WERI-Rb-1 (cell line): Measurements from ENCODE around the gene GNG12.

Experiments
- DNase-seq: peaks from one replicate; pipeline ENCODE4 v3.0.0-alpha.2; 2020
- H3K27ac ChIP-seq: fragments of 250-450 bp; sonication (Bioruptor Pico); 2 replicates; pipeline ENCODE4 v1.5.1; 2020; ENCODE audit warnings: mild to moderate bottlenecking, moderate library complexity
- H3K27me3 ChIP-seq: fragments of 250-450 bp; sonication (Bioruptor Pico); 2 replicates; pipeline ENCODE4 v1.5.1; 2021; ENCODE audit warnings: mild to moderate bottlenecking, low read depth, moderate library complexity; ENCODE audit not compliant: insufficient read depth, severe bottlenecking
- H3K36me3 ChIP-seq: fragments of 250-450 bp; sonication (Bioruptor Pico); 2 replicates; pipeline ENCODE4 v1.5.1; 2020; ENCODE audit warnings: mild to moderate bottlenecking, moderate library complexity
- H3K4me3 ChIP-seq: 2 replicates; pipeline ENCODE4 v1.5.1; 2011; ENCODE audit warnings: low read depth, mild to moderate bottlenecking, control low read depth, low read length
- H3K9me3 ChIP-seq: fragments of 250-450 bp; sonication (Bioruptor Pico); 2 replicates; pipeline ENCODE4 v1.5.1; 2021; ENCODE audit warnings: mild to moderate bottlenecking, moderate library complexity; ENCODE audit not compliant: severe bottlenecking
- TF ChIP-seq, protein P1 (sequence below): IDR thresholded peaks from 2 replicates; pipeline ENCODE4 v1.5.1; 2011; ENCODE audit warnings: low read depth, mild to moderate bottlenecking, control low read depth, inconsistent platforms, low read length

GNG12 gene

DNA sequence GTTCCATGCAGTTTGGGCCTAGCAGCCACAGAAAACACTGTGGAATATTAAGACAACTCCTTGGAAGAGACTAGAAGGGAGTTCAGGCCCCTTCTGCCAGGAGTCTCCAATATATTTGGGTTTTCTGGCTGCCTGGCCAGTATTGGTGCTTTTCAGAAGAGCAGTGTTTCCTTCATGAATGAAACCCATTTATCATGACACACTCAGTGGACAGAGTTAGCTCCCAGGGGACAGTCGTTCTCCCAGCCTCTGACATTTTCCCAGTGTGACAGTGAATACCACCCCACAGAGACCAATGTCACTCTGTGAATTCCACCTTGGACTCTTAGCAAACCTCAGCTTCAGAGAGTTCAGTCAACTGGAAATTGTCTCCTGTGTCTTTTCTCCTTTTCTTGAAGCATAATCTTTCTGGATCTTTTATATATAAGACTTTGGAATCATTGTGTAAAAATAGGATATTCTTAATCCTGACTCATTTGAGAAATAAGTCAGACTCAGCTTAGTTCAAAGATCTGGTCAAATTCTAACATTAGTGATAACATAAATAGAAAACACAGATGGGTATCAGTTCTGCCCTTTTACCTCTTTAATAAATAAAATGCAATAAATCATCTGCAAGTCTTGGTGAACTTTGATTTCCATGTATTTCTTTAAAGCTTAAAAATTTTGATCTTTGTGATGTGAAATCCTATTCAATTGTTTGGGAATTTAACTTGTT is 40.4 kb downstream of the GNG12 start:
- no peaks in the 10 kb centered on the region for H3K27me3 ChIP-seq
- H3K9me3 ChIP-seq: no peaks in the 10 kb centered on the region
- H3K4me3 ChIP-seq: no peak overlapping the region
- H3K36me3 ChIP-seq: no peaks in the 10 kb centered on the region
- TF ChIP-seq, protein P1, sequence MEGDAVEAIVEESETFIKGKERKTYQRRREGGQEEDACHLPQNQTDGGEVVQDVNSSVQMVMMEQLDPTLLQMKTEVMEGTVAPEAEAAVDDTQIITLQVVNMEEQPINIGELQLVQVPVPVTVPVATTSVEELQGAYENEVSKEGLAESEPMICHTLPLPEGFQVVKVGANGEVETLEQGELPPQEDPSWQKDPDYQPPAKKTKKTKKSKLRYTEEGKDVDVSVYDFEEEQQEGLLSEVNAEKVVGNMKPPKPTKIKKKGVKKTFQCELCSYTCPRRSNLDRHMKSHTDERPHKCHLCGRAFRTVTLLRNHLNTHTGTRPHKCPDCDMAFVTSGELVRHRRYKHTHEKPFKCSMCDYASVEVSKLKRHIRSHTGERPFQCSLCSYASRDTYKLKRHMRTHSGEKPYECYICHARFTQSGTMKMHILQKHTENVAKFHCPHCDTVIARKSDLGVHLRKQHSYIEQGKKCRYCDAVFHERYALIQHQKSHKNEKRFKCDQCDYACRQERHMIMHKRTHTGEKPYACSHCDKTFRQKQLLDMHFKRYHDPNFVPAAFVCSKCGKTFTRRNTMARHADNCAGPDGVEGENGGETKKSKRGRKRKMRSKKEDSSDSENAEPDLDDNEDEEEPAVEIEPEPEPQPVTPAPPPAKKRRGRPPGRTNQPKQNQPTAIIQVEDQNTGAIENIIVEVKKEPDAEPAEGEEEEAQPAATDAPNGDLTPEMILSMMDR: no peak
- no peak overlapping the region for H3K27ac ChIP-seq
- DNase-seq: no peak

DNA sequence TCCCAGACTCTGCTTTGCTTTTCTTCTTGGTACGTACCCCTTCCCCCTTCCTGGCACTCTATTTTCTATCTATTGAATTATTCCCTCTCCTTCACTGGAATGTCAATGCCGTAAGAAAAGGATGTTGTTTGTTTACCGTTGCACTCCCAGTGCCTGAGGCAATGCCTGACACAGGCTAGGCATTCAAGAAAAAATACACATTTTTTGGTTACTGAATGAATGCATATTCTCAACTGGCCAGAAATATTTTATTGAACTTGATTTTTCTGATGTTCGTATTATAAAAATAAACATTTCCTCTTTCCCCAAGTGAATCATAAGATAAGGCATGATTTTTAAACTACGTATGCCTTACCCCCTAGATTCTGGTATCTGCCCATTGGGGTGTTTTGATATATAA is 41.2 kb downstream of the GNG12 start:
- Histone ChIP-seq H3K27me3 (no peaks in the 10 kb centered on the region), H3K36me3 (no peaks in the 10 kb centered on the region), H3K27ac (no peak overlapping the region), H3K4me3 (no peak overlapping the region), H3K9me3 (no peaks in the 10 kb centered on the region)
- TF ChIP-seq, protein P1: no peak
- DNase-seq: no peak

- H3K4me3 ChIP-seq: no peak overlapping the region
- no peaks in the 10 kb centered on the region for H3K36me3 ChIP-seq
- DNase-seq: no peak
- TF ChIP-seq, protein P1: no peak
- H3K9me3 ChIP-seq: no peaks in the 10 kb centered on the region
- no peak overlapping the region for H3K27ac ChIP-seq
- H3K27me3 ChIP-seq: no peaks in the 10 kb centered on the region
These were observed 41.6 kb downstream of the GNG12 start for GRCh38 chr1:67791686-67792085.

- no peak for DNase-seq
- Histone ChIP-seq H3K27me3 (no peaks in the 10 kb centered on the region), H3K27ac (no peak overlapping the region), H3K4me3 (no peak overlapping the region), H3K9me3 (no peaks in the 10 kb centered on the region), H3K36me3 (no peaks in the 10 kb centered on the region)
- TF ChIP-seq, protein P1: no peak
These were observed 42.0 kb downstream of the GNG12 start for GRCh38 chr1:67791261-67791660.

- H3K36me3 ChIP-seq: no peaks in the 10 kb centered on the region
- no peaks in the 10 kb centered on the region for H3K27me3 ChIP-seq
- TF ChIP-seq, protein P1: no peak
- H3K9me3 ChIP-seq: no peaks in the 10 kb centered on the region
- no peak for DNase-seq
- no peak overlapping the region for H3K4me3 ChIP-seq
- no peak overlapping the region for H3K27ac ChIP-seq
These were observed 43.0 kb downstream of the GNG12 start for GRCh38 chr1:67790201-67790692.

DNA sequence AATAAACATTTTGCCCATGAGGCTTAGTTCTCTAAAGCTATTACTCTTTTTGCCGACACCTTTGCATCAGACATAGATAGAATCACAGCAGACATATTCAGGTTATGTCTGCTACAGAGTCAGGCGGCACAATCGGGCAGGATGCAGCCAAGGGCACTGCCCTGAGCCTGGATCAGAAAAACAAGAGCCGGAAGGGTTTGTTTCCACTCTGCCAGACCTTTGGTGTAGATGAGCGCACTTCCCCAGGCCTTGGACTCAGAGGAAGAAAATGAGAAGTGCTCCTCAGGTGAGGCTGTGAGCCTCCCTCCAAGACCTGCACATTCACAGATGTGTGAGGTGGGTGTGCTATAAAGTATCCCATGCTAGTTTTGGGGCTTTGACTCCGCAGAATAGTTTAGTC is 43.7 kb downstream of the GNG12 start:
- TF ChIP-seq, protein P1: no peak
- Histone ChIP-seq H3K27ac (no peak overlapping the region), H3K9me3 (no peaks in the 10 kb centered on the region), H3K4me3 (no peak overlapping the region), H3K36me3 (no peaks in the 10 kb centered on the region), H3K27me3 (no peaks in the 10 kb centered on the region)
- no peak for DNase-seq
